A549 (cell line): Measurements from ENCODE around the gene ADAMTS1.

Source experiments
- PHF8 ChIP-seq: fragments of 200-600 bp; sonication (generic); IDR thresholded peaks from 2 replicates; pipeline ENCODE4 v1.6.1; 2016; ENCODE audit warnings: low read depth, mild to moderate bottlenecking, antibody characterized with exemption, moderate library complexity, borderline replicate concordance
- POLR2A ChIP-seq: IDR thresholded peaks from 2 replicates; pipeline ENCODE4 v1.6.1; 2012; ENCODE audit warnings: mild to moderate bottlenecking, low read length
- TFCP2L1 ChIP-seq: fragments of 250-450 bp; sonication (Bioruptor Pico); IDR thresholded peaks from 2 replicates; pipeline ENCODE4 v1.5.0; 2021; ENCODE audit warnings: mild to moderate bottlenecking

GRCh38 chr21:26881504-26882228 lies 36.5 kb upstream of the ADAMTS1 start:
- TF ChIP-seq PHF8 = no peak
- no peak for TF ChIP-seq TFCP2L1
- TF ChIP-seq POLR2A = no peak
